Fibroblast of mammary gland (primary cell): ENCODE data around the gene SCN4B.

Experiments used
- DNase-seq: peaks from one replicate; pipeline ENCODE4 v3.0.0-alpha.2; 2010; ENCODE audit warnings: low read depth
- H3K4me3 ChIP-seq: 2 replicates; pipeline ENCODE4 v1.5.1; 2011; ENCODE audit warnings: low read depth, mild to moderate bottlenecking, low read length, moderate library complexity; ENCODE audit not compliant: control insufficient read depth
- CTCF ChIP-seq: conservative IDR thresholded peaks from 2 replicates; pipeline ENCODE4 v1.5.1; 2011; ENCODE audit warnings: low read depth, low read length, inconsistent platforms; ENCODE audit not compliant: control insufficient read depth, insufficient read depth

Gene SCN4B

GRCh38 chr11:118170882-118171268 lies 18.3 kb upstream of the SCN4B start:
- no peak for TF ChIP-seq CTCF

GRCh38 chr11:118170231-118170630 lies 17.6 kb upstream of the SCN4B start:
- TF ChIP-seq CTCF = no peak
- H3K4me3 ChIP-seq = no peak overlapping the region
- no peak for DNase-seq

More at GRCh38 chr11:118170882-118171268, 18.3 kb upstream of the SCN4B start:
- H3K4me3 ChIP-seq = no peak overlapping the region
- DNase-seq = no peak

- DNase-seq = no peak
- H3K4me3 ChIP-seq = no peak overlapping the region
- TF ChIP-seq CTCF = no peak
These were observed 16.9 kb upstream of the SCN4B start for GRCh38 chr11:118169300-118170140.

- DNase-seq = no peak
- H3K4me3 ChIP-seq = no peak overlapping the region
- TF ChIP-seq CTCF = no peak
These were observed 16.1 kb upstream of the SCN4B start for GRCh38 chr11:118168751-118169150.

GRCh38 chr11:118168316-118168715 lies 15.7 kb upstream of the SCN4B start:
- H3K4me3 ChIP-seq = no peak overlapping the region
- no peak for TF ChIP-seq CTCF
- no peak for DNase-seq

GRCh38 chr11:118167906-118168305 lies 15.3 kb upstream of the SCN4B start:
- TF ChIP-seq CTCF = no peak
- no peak overlapping the region for H3K4me3 ChIP-seq
- no peak for DNase-seq

GRCh38 chr11:118167253-118167652 lies 14.6 kb upstream of the SCN4B start:
- DNase-seq = no peak
- H3K4me3 ChIP-seq = no peak overlapping the region
- TF ChIP-seq CTCF = no peak
